Duodenal mucosa (tissue), 2 donors: ENCODE measurements around the gene PITX2.

ENCODE experiments used
- H3K27ac ChIP-seq: one replicate; pipeline ENCODE4 v1.7.0; 2013; ENCODE audit warnings: low read depth, low read length
- H3K27me3 ChIP-seq, 2 donors: one replicate each; pipeline ENCODE4 v1.7.0; 2013; ENCODE audit warnings: low read length in 2 of 2, control low read depth in 1 of 2; ENCODE audit not compliant: insufficient read depth in 2 of 2, control insufficient read depth in 1 of 2
- H3K36me3 ChIP-seq, 2 donors: one replicate each; pipeline ENCODE4 v1.7.0; 2013; ENCODE audit warnings: low read length in 2 of 2, control low read depth in 1 of 2; ENCODE audit not compliant: insufficient read depth in 2 of 2, control insufficient read depth in 1 of 2
- H3K4me1 ChIP-seq, 2 donors: one replicate each; pipeline ENCODE4 v1.7.0; 2013; ENCODE audit warnings: low read length in 2 of 2, control low read depth in 1 of 2; ENCODE audit not compliant: insufficient read depth in 2 of 2, control insufficient read depth in 1 of 2
- H3K4me3 ChIP-seq, 2 donors: one replicate each; pipeline ENCODE4 v1.7.0; 2013; ENCODE audit warnings: low read length in 2 of 2, low read depth in 1 of 2
- H3K9ac ChIP-seq, 2 donors: one replicate each; pipeline ENCODE4 v1.7.0; 2013; ENCODE audit warnings: low read length in 2 of 2, low read depth in 1 of 2
- H3K9me3 ChIP-seq, 2 donors: one replicate each; pipeline ENCODE4 v1.7.0; 2013; ENCODE audit warnings: low read length in 2 of 2, control low read depth in 1 of 2; ENCODE audit not compliant: control insufficient read depth in 1 of 2

Gene PITX2

DNA sequence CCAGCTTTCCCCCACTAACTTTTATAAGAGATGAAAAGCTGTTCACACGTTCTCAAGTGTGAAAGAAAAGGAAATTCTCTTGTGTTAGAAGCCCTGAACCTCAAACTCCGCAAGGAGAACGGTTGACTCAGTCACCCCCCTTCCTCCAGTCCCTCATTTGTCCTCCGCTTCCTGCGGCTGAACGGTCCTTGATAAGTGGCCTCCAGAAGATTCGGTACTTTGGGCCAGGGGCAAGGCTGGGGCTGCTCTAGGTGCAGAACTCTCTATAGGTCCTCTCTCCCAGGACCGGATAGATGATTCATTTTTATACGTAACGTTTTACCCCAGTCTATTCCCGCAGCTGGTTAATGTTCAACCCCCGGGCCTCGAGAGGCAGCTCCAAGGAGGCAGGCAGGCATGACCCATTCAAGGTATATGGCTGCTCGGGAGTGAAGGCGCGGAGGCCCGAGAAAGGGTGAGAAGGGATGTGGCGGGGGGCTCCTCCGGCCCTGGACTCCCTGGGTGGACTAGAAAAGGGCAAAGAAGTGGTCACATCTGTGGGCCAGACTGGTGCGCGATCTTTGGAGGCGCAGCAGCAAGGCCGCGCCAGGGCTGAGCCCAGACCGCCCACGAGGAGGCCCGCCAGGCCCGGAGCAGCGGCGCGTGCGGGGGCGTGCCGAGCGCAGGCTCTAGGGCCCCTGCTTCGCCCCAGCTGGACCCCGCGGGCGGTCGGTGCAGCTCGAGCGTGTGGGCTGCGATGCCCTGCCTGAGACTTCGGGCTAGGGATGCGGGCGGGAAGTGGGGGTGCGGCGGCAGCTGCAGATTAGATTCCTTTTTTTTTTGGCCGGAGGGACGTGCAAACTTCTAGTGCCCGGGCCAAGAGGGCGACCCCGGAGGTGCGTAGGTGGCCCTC, 11.7 kb downstream of the PITX2 start:
- H3K27me3 ChIP-seq: peaks cover 65 to 82% of the 10 kb centered on the region in 2 donors
- no peaks in the 10 kb centered on the region for H3K9me3 ChIP-seq
- peaks cover 5 to 7% of the 10 kb centered on the region in 2 donors for H3K4me1 ChIP-seq
- no peak overlapping the region for H3K27ac ChIP-seq
- no peaks in the 10 kb centered on the region for H3K36me3 ChIP-seq
- H3K9ac ChIP-seq: no peak overlapping the region
- peak overlapping the region; percentile 6 to 36 for H3K4me3 ChIP-seq

DNA sequence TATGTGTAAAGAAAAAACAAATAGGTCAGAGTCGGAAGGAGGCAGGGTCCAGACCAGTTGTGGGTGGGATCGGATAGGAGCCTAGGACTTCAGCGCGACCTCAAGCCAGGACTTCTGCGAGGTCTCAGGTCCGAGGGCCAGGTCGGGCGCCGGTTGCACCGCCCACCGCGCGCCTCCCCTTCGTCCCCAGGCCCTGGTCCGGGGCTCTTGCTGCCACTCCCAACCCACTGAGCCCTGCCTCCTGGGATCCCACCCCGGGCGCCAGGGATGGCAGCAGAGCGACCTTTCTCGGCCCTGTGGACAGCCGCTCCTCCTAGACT, 12.3 kb downstream of the PITX2 start:
- H3K36me3 ChIP-seq: no peaks in the 10 kb centered on the region
- no peaks in the 10 kb centered on the region for H3K9me3 ChIP-seq
- H3K9ac ChIP-seq: no peak overlapping the region
- peaks cover 5 to 7% of the 10 kb centered on the region in 2 donors for H3K4me1 ChIP-seq
- peaks cover 59 to 76% of the 10 kb centered on the region in 2 donors for H3K27me3 ChIP-seq
- no peak overlapping the region for H3K27ac ChIP-seq
- H3K4me3 ChIP-seq: peak overlapping the region in 1 of 2 donors; percentile 36

DNA sequence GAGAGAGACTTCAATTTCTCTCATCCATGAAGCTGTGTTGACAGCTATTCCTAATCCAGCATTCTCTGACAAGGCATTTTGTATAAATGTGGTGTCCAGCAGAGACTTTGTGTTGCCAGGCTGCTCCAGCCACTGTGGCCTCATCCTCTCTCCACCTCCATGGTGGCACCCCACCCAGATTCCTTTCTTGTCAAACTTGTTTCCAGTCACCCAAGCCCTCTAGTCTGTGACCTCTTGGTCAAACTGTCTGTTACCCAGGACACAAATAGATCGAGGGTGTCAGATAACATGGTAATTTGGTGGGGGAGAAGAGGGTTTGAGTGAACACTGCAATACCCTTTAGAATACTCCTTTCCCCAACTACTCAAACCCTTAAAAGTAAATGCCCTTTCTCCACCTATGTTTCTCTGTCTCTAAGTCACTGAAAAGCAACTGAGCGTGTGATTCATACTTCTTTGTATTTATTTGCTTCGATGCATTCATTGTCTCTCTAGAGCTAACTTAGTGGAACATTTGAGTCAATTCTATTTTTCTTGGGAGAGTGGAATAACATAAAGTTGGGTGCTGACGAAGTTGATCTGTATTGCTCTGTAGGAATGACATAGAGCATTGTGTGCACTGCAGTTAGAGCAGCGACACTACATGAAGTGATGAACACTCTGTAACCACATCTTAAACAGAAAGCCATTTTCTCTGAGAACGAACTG, 13.7 kb downstream of the PITX2 start:
- no peak overlapping the region for H3K4me3 ChIP-seq
- peaks cover 5 to 7% of the 10 kb centered on the region in 2 donors for H3K4me1 ChIP-seq
- H3K9ac ChIP-seq: no peak overlapping the region
- no peak overlapping the region for H3K27ac ChIP-seq
- H3K27me3 ChIP-seq: peaks cover 49 to 65% of the 10 kb centered on the region in 2 donors
- H3K9me3 ChIP-seq: no peaks in the 10 kb centered on the region
- H3K36me3 ChIP-seq: no peaks in the 10 kb centered on the region

DNA sequence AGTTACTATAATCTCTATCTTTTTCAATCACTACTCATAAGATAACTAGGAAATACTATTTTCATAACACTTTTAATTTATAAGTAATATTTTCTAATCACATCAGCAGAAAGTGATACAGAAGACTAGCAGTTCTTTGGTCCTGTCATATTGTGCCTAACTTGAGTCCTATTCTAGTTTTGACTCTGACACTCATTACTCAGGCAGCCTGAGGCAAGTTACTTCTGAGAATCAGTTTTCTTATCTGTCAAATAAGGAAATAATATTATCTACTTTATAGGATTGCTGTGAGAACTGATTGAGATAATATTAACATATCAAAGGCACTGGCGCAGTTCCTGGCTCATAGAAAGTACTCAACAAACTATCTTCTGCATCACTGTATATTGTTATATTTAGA, 17.8 kb downstream of the PITX2 start:
- H3K9me3 ChIP-seq: no peaks in the 10 kb centered on the region
- no peaks in the 10 kb centered on the region for H3K4me1 ChIP-seq
- no peak overlapping the region for H3K9ac ChIP-seq
- H3K27ac ChIP-seq: no peak overlapping the region
- H3K36me3 ChIP-seq: no peaks in the 10 kb centered on the region
- H3K27me3 ChIP-seq: peaks cover 15 to 33% of the 10 kb centered on the region in 2 donors
- H3K4me3 ChIP-seq: no peak overlapping the region

DNA sequence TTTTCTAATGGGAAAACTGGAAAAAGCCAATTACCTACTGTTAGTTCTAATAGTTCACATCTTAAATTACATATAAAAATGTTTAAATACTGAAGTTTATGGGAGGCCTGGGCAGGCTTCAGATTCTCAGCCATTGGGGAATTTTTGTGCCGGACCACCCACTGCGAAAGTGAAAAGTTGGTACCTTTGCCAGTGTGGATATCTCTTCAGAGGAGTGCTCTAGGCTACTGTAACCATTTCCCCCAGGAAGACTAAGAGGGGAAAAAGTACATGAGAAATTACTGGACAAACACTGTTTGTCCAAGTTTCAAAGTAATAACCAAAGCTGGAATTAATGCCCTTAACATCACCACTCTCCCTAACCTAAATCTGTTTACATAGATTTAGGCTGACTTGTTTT, 20.8 kb downstream of the PITX2 start:
- Histone ChIP-seq H3K27ac (no peak overlapping the region), H3K9me3 (peaks cover 0 to 1% of the 10 kb centered on the region in 2 donors), H3K4me1 (no peaks in the 10 kb centered on the region), H3K36me3 (no peaks in the 10 kb centered on the region), H3K27me3 (peaks cover 0 to 11% of the 10 kb centered on the region in 2 donors), H3K9ac (no peak overlapping the region), H3K4me3 (no peak overlapping the region)

DNA sequence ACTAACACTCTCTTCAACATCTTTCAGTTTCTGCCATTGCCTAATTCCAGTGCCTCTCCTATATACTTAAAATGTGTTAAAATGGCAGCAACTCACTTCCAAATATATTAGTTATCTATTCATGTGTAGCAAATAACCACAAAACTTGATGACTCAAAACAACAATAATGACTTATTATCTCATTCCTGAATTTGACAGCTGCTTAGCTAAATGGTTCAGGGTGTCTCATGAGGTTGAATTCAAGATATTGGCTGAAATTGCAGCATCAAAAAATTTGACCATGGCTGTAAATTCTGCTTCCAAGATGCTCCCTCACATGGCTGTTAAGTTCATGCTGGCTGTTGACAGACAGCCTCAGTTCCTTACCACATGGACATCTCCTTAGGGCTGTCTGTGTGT, 25.3 kb downstream of the PITX2 start:
- H3K9ac ChIP-seq: no peak overlapping the region
- H3K27ac ChIP-seq: no peak overlapping the region
- peaks cover 0 to 4% of the 10 kb centered on the region in 2 donors for H3K27me3 ChIP-seq
- peaks cover 4 to 15% of the 10 kb centered on the region in 2 donors for H3K9me3 ChIP-seq
- no peaks in the 10 kb centered on the region for H3K4me1 ChIP-seq
- no peaks in the 10 kb centered on the region for H3K36me3 ChIP-seq
- no peak overlapping the region for H3K4me3 ChIP-seq

DNA sequence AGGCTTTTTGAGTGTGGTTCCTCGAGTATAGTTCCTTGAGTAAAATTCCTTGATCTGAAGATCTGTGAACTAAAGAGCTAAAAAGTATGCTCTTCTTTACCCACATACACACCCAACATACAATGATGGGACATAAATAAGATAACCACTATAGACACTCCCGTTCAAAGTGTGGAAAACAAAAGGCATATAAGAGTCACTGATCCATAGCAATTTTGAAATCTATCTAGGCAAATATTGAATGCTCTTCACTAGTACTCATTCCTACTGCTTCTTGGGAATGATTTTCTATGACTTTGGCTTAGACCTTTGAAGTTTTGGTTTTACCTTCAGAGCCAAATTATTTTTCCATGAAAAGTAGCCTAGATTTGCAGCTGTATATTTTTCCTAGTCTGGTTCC, 26.4 kb downstream of the PITX2 start:
- H3K9me3 ChIP-seq: peaks cover 4 to 15% of the 10 kb centered on the region in 2 donors
- no peak overlapping the region for H3K27ac ChIP-seq
- H3K27me3 ChIP-seq: no peaks in the 10 kb centered on the region
- H3K4me3 ChIP-seq: no peak overlapping the region
- no peaks in the 10 kb centered on the region for H3K36me3 ChIP-seq
- H3K4me1 ChIP-seq: no peaks in the 10 kb centered on the region
- H3K9ac ChIP-seq: no peak overlapping the region

DNA sequence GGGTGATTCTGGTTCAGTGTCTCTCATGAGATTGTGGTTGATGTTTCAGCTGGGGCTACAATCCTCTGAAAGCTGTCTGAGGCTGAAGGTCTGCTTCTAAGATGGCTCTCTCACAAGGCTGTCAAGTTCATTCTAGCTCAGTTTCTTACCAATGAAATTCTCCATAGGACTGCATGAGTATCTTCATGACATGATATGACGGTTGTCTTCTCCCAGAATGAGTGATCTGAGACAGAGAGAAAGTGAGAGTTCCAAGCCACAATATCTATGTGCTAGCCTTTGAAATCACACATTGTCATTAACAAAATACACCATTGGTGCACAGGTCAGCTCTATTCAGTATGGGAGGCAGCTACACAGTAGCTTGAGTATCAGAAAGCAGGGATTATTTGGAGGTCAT, 27.3 kb downstream of the PITX2 start:
- no peak overlapping the region for H3K9ac ChIP-seq
- peaks cover 4 to 15% of the 10 kb centered on the region in 2 donors for H3K9me3 ChIP-seq
- H3K4me3 ChIP-seq: no peak overlapping the region
- H3K27ac ChIP-seq: no peak overlapping the region
- peaks cover 0 to 3% of the 10 kb centered on the region in 2 donors for H3K27me3 ChIP-seq
- no peaks in the 10 kb centered on the region for H3K4me1 ChIP-seq
- no peaks in the 10 kb centered on the region for H3K36me3 ChIP-seq

DNA sequence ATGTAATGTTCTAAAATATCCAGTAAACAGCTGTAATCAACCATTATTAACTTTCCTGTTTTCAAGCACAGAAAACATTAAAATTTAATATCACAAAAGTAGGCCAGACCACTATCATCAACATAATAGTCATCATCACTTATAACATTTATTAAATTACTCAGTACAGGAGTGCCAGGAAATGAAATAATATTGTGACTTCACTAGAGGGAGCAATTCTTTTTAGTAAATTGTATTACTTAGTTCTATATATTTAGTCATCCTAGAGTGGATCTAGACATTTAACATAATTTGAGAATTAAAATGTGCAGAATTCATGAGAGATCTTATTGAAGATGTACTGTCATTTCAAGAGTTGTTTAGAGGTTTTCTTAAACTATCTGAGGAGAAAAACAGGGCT, 33.6 kb downstream of the PITX2 start:
- Histone ChIP-seq H3K9ac (no peak overlapping the region), H3K9me3 (no peaks in the 10 kb centered on the region), H3K27ac (no peak overlapping the region), H3K4me1 (no peaks in the 10 kb centered on the region), H3K27me3 (peaks cover 6% of the 10 kb centered on the region in 2 donors), H3K36me3 (no peaks in the 10 kb centered on the region), H3K4me3 (no peak overlapping the region)

DNA sequence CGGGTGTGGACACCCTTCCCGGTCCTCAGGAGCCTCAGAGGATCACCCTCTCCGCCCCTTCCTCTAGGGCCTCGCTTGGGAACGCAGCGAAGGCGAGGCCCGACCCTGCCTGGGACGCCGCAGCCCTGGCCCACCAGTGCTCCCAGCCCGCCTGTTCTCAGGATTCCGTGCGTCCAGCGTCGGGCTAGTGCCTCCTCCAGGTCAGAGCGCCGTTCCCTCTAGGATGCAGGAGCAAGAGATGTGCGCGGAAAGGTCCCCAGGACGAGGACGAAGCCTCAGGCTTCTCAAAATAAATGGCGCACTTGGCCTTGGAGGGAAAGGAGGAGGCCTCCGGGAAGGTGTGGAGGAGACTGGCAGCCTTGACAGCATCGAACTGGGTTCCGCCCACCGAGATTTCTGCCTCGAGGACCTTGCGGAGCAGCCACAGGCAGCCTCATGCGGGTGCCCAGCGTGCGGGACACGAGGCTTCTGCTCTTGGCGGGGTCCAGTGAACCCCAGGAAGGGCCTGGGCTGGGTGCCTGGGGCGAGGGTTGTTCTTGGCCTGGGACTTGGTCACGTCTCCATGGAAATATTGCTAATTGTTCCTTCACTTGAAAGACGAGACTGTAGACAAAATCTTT, 35.1 kb downstream of the PITX2 start:
- Histone ChIP-seq H3K36me3 (no peaks in the 10 kb centered on the region), H3K4me3 (no peak overlapping the region), H3K27me3 (peaks cover 6% of the 10 kb centered on the region in 2 donors), H3K27ac (no peak overlapping the region), H3K4me1 (no peaks in the 10 kb centered on the region), H3K9me3 (no peaks in the 10 kb centered on the region), H3K9ac (no peak overlapping the region)
